NCI-H526 treated with DMSO at 0.1 percent for 48 hours (cell line): ENCODE data around the gene PHF19.
A peak's percentile ranks its signal among the peaks of the same experiment; 100 is the strongest.

Experiments used
- DNase-seq: peaks from one replicate; lab custom pipeline; 2025; lab: John Stamatoyannopoulos, UW

PHF19 gene

GRCh38 chr9:120872791-120873502 lies 4.0 kb downstream of the PHF19 start:
- DNase-seq = no peak

- no peak for DNase-seq
Measured at GRCh38 chr9:120870206-120870605, 6.8 kb downstream of the PHF19 start.

GRCh38 chr9:120869726-120870125 lies 7.3 kb downstream of the PHF19 start:
- no peak for DNase-seq

GRCh38 chr9:120869360-120869687 lies 7.7 kb downstream of the PHF19 start:
- DNase-seq = no peak

GRCh38 chr9:120868676-120869359 lies 8.2 kb downstream of the PHF19 start:
- peak; percentile 75 for DNase-seq

GRCh38 chr9:120868339-120868675 lies 8.7 kb downstream of the PHF19 start:
- no peak for DNase-seq

- no peak for DNase-seq
Measured at GRCh38 chr9:120867676-120868338, 9.2 kb downstream of the PHF19 start.

GRCh38 chr9:120866651-120867050 lies 10.3 kb downstream of the PHF19 start:
- DNase-seq = no peak

- no peak for DNase-seq
Measured at GRCh38 chr9:120865809-120866208, 11.2 kb downstream of the PHF19 start.

GRCh38 chr9:120865176-120865575 lies 11.8 kb downstream of the PHF19 start:
- no peak for DNase-seq

GRCh38 chr9:120864719-120865118 lies 12.3 kb downstream of the PHF19 start:
- no peak for DNase-seq

GRCh38 chr9:120863833-120864232 lies 13.2 kb downstream of the PHF19 start:
- DNase-seq = no peak

GRCh38 chr9:120862452-120862851 lies 14.5 kb downstream of the PHF19 start:
- DNase-seq = no peak

- DNase-seq = no peak
Measured at GRCh38 chr9:120861935-120862334, 15.1 kb downstream of the PHF19 start.

GRCh38 chr9:120860083-120860482 lies 16.9 kb downstream of the PHF19 start:
- no peak for DNase-seq

- DNase-seq = no peak
Measured at GRCh38 chr9:120859361-120859760, 17.6 kb downstream of the PHF19 start.

GRCh38 chr9:120857902-120858301 lies 19.1 kb downstream of the PHF19 start:
- no peak for DNase-seq

GRCh38 chr9:120857481-120857880 lies 19.5 kb downstream of the PHF19 start:
- no peak for DNase-seq

GRCh38 chr9:120856700-120857099 lies 20.3 kb downstream of the PHF19 start:
- DNase-seq = no peak

GRCh38 chr9:120855827-120856670 lies 20.9 kb downstream of the PHF19 start:
- no peak for DNase-seq

- no peak for DNase-seq
Measured at GRCh38 chr9:120854596-120855327, 22.2 kb downstream of the PHF19 start.

GRCh38 chr9:120853198-120853597 lies 23.8 kb downstream of the PHF19 start:
- DNase-seq = no peak
